Ascending aorta (tissue), 2 donors: Measurements from ENCODE around the gene GRB10. TPM values are rescaled to one million over a fixed set of nuclear protein-coding genes. Genes with fewer than 3 reads are reported as not detected.

ENCODE experiments used
- DNase-seq, 2 donors: peaks; one replicate each; pipeline ENCODE4 v3.0.0-alpha.2; 2019; ENCODE audit warnings: low spot score in 2 of 2
- H3K27ac ChIP-seq, 2 donors: fragments of 200-600 bp; sonication (generic); one replicate each; pipeline ENCODE4 v1.5.1; 2016 to 2017; ENCODE audit warnings: mild to moderate bottlenecking in 1 of 2
- H3K27me3 ChIP-seq: fragments of 200-600 bp; sonication (generic); one replicate; pipeline ENCODE4 v1.5.1; 2017
- H3K36me3 ChIP-seq, 2 donors: fragments of 200-600 bp; sonication (generic); one replicate each; pipeline ENCODE4 v1.5.1; 2016
- H3K4me1 ChIP-seq, 2 donors: fragments of 200-600 bp; sonication (generic); one replicate each; pipeline ENCODE4 v1.5.1; 2016 to 2017; ENCODE audit warnings: mild to moderate bottlenecking in 1 of 2
- H3K4me3 ChIP-seq, 2 donors: fragments of 200-600 bp; sonication (generic); one replicate each; pipeline ENCODE4 v1.5.1; 2016 to 2017; ENCODE audit warnings: mild to moderate bottlenecking in 1 of 2
- H3K9me3 ChIP-seq, 2 donors: fragments of 200-600 bp; sonication (generic); one replicate each; pipeline ENCODE4 v1.5.1; 2016
- CTCF ChIP-seq, 3 experiments: fragments of 200-600 bp in 2 of 3; fragments of 450-650 bp in 1 of 3; sonication (generic) in 2 of 3; IDR thresholded peaks; one replicate each; pipeline ENCODE4 v1.5.1; 2016 to 2019; ENCODE audit warnings: antibody characterized with exemption in 3 of 3, mild to moderate bottlenecking in 1 of 3, moderate library complexity in 1 of 3
- intact Hi-C: fragments of 100-400 bp; cut with DNase I; formaldehyde crosslinking; loops from one replicate; pipeline ENCODE4 v1.15.1; 2023
- total RNA-seq: library from RNA; depleted of rRNA; stranded (reverse); fragments of >200 nt; gene quantifications from one replicate; pipeline ENCODE4 v1.1.0, GENCODE V29; 2016

The GRB10 gene
- total RNA-seq, 1 donor from 2014 or later: 53.4 TPM

GRCh38 chr7:50674299-50674698 is 108.4 kb downstream of the GRB10 start:
- TF ChIP-seq CTCF (IDR thresholded peaks at IDR 0.05): no peak
- no peaks in the 10 kb centered on the region for H3K27me3 ChIP-seq
- peaks cover 10 to 20% of the 10 kb centered on the region in 2 donors for H3K36me3 ChIP-seq
- H3K4me1 ChIP-seq: peaks cover 0 to 22% of the 10 kb centered on the region in 2 donors
- no peak overlapping the region for H3K4me3 ChIP-seq
- intact Hi-C loops: no loop called here
- no peak for DNase-seq
- no peak overlapping the region for H3K27ac ChIP-seq
- H3K9me3 ChIP-seq: no peaks in the 10 kb centered on the region

GRCh38 chr7:50673096-50673495 is 109.6 kb downstream of the GRB10 start:
- peaks cover 2 to 22% of the 10 kb centered on the region in 2 donors for H3K4me1 ChIP-seq
- H3K27me3 ChIP-seq: no peaks in the 10 kb centered on the region
- no peak for DNase-seq
- H3K27ac ChIP-seq: no peak overlapping the region
- no peak for TF ChIP-seq CTCF (IDR thresholded peaks at IDR 0.05)
- intact Hi-C loops: no loop called here
- peaks cover 10 to 20% of the 10 kb centered on the region in 2 donors for H3K36me3 ChIP-seq
- H3K4me3 ChIP-seq: no peak overlapping the region
- no peaks in the 10 kb centered on the region for H3K9me3 ChIP-seq

- H3K4me3 ChIP-seq: no peak overlapping the region
- intact Hi-C loops: no loop called here
- DNase-seq: no peak
- no peak for TF ChIP-seq CTCF (IDR thresholded peaks at IDR 0.05)
- H3K4me1 ChIP-seq: peaks cover 4 to 21% of the 10 kb centered on the region in 2 donors
- no peaks in the 10 kb centered on the region for H3K27me3 ChIP-seq
- no peaks in the 10 kb centered on the region for H3K9me3 ChIP-seq
- no peak overlapping the region for H3K27ac ChIP-seq
- H3K36me3 ChIP-seq: peaks cover 10 to 20% of the 10 kb centered on the region in 2 donors
These were observed 110.7 kb downstream of the GRB10 start for GRCh38 chr7:50672045-50672444.

GRCh38 chr7:50671386-50671785 is 111.3 kb downstream of the GRB10 start:
- DNase-seq: no peak
- Histone ChIP-seq H3K9me3 (no peaks in the 10 kb centered on the region), H3K27me3 (no peaks in the 10 kb centered on the region), H3K27ac (peak overlapping the region; percentile 3 to 21), H3K4me1 (peaks cover 4 to 21% of the 10 kb centered on the region in 2 donors), H3K4me3 (no peak overlapping the region), H3K36me3 (peaks cover 10 to 20% of the 10 kb centered on the region in 2 donors)
- intact Hi-C loops: no loop called here
- no peak for TF ChIP-seq CTCF (IDR thresholded peaks at IDR 0.05)

GRCh38 chr7:50669890-50670289 is 112.8 kb downstream of the GRB10 start:
- Histone ChIP-seq H3K27ac (peak overlapping the region; percentile 20 to 93), H3K36me3 (peaks cover 10 to 20% of the 10 kb centered on the region in 2 donors), H3K4me1 (peaks cover 16 to 36% of the 10 kb centered on the region in 2 donors), H3K4me3 (no peak overlapping the region), H3K9me3 (no peaks in the 10 kb centered on the region), H3K27me3 (no peaks in the 10 kb centered on the region)
- no peak for DNase-seq
- TF ChIP-seq CTCF (IDR thresholded peaks at IDR 0.05): no peak
- intact Hi-C loops: loop anchor here (5.0 kb wide), 1 partner anchor 42 kb away; no protein-coding TSS in a partner anchor

- Histone ChIP-seq H3K27me3 (no peaks in the 10 kb centered on the region), H3K36me3 (peaks cover 4 to 17% of the 10 kb centered on the region in 2 donors), H3K4me3 (peak overlapping the region in 1 of 2 donors; percentile 31), H3K27ac (peak overlapping the region; percentile 85 to 93), H3K9me3 (no peaks in the 10 kb centered on the region), H3K4me1 (peaks cover 16 to 44% of the 10 kb centered on the region in 2 donors)
- TF ChIP-seq CTCF (IDR thresholded peaks at IDR 0.05): no peak
- intact Hi-C loops: loop anchor here (1.0 to 5.0 kb wide), 2 partner anchors 11 to 44 kb away; no protein-coding TSS in a partner anchor
- peak in 1 of 2 donors; percentile 89 for DNase-seq
These were observed 114.9 kb downstream of the GRB10 start for GRCh38 chr7:50667789-50668226.
